Caco-2 (cell line): ENCODE data around the gene BDH1. TPM values are rescaled to one million over a fixed set of nuclear protein-coding genes. Genes with fewer than 3 reads are reported as not detected.

Experiments used
- BruUV-seq: library from RNA; stranded (reverse); fragments of 400-500 nt; replicated peaks from 2 replicates; lab custom pipeline; 2021; lab: Mats Ljungman, UMichigan
- CTCF ChIA-PET: fragments of 300-600 bp; sonication (Branson Sonifier 250); formaldehyde crosslinking; loops from one replicate; lab custom pipeline; 2022; ENCODE audit warnings: antibody characterized with exemption; lab: Charles Lee
- POLR2A ChIA-PET: fragments of 300-600 bp; sonication (Branson Sonifier 250); formaldehyde crosslinking; loops from one replicate; lab custom pipeline; 2022; ENCODE audit warnings: antibody characterized with exemption; lab: Charles Lee
- DNase-seq, 2 experiments: peaks; one replicate each; pipeline versions ENCODE4 v3.0.0 to v3.0.0-alpha.2; 2020 to 2022
- H3K27me3 ChIP-seq: replicated peaks from 2 replicates; pipeline ENCODE4 v1.6.0; 2011; ENCODE audit warnings: low read length; ENCODE audit not compliant: control insufficient read depth, insufficient read depth
- H3K36me3 ChIP-seq: 2 replicates; pipeline ENCODE4 v1.5.1; 2011; ENCODE audit warnings: low read length; ENCODE audit not compliant: control insufficient read depth, insufficient read depth
- H3K4me1 ChIP-seq: fragments of 250-450 bp; sonication (Bioruptor Pico); 2 replicates; pipeline ENCODE4 v1.5.1; 2020; ENCODE audit warnings: mild to moderate bottlenecking
- H3K4me3 ChIP-seq: 2 replicates; pipeline ENCODE4 v1.5.1; 2011; ENCODE audit warnings: low read depth, mild to moderate bottlenecking, control low read depth, low read length
- H3K9me3 ChIP-seq: fragments of 250-450 bp; sonication (Bioruptor Pico); 2 replicates; pipeline ENCODE4 v1.5.1; 2020; ENCODE audit warnings: mild to moderate bottlenecking, moderate library complexity
- H3K27ac Mint-ChIP-seq: one replicate; pipeline ENCODE4 v1.8.0; 2022; ENCODE audit warnings: mixed read lengths; ENCODE audit not compliant: unreplicated experiment
- H3K27me3 Mint-ChIP-seq: one replicate; pipeline ENCODE4 v1.8.0; 2022; ENCODE audit warnings: mixed read lengths; ENCODE audit not compliant: insufficient read depth, unreplicated experiment
- H3K36me3 Mint-ChIP-seq: one replicate; pipeline ENCODE4 v1.8.0; 2022; ENCODE audit warnings: mild to moderate bottlenecking, mixed read lengths; ENCODE audit not compliant: insufficient read depth, unreplicated experiment
- H3K4me1 Mint-ChIP-seq: one replicate; pipeline ENCODE4 v1.8.0; 2022; ENCODE audit warnings: low read depth, mixed read lengths; ENCODE audit not compliant: unreplicated experiment
- H3K4me3 Mint-ChIP-seq: one replicate; pipeline ENCODE4 v1.8.0; 2022; ENCODE audit warnings: mild to moderate bottlenecking, moderate library complexity, mixed read lengths; ENCODE audit not compliant: unreplicated experiment
- H3K9me3 Mint-ChIP-seq: one replicate; pipeline ENCODE4 v1.8.0; 2022; ENCODE audit warnings: mixed read lengths; ENCODE audit not compliant: unreplicated experiment
- CTCF ChIP-seq, 2 experiments: fragments of 200-600 bp in 1 of 2; IDR thresholded peaks; 1 replicate in 1 of 2; 2 replicates in 1 of 2; pipeline versions ENCODE4 v1.5.1 to v1.8.0; 2011 to 2022; ENCODE audit warnings: antibody characterized with exemption in 1 of 2, control low read depth in 1 of 2, inconsistent platforms in 1 of 2, low read depth in 1 of 2, low read length in 1 of 2, mild to moderate bottlenecking in 1 of 2, moderate library complexity in 1 of 2; ENCODE audit not compliant: insufficient read depth in 1 of 2, severe bottlenecking in 1 of 2, unreplicated experiment in 1 of 2
- intact Hi-C: fragments of 100-400 bp; cut with micrococcal nuclease; formaldehyde crosslinking; loops from one replicate; pipeline ENCODE4 v1.10.0; 2022; ENCODE audit not compliant: unreplicated experiment
- total RNA-seq: library from RNA; stranded (reverse); gene quantifications from 2 replicates; pipeline ENCODE4 v1.2.3, GENCODE V29; 2022

Gene BDH1
- total RNA-seq, 1 experiment from 2014 or later = 41.8 TPM

- H3K27me3 Mint-ChIP-seq = no peaks in the 10 kb centered on the region
- Histone ChIP-seq H3K4me3 (peak overlapping the region; percentile 95), H3K27me3 (no peaks in the 10 kb centered on the region), H3K36me3 (no peaks in the 10 kb centered on the region), H3K4me1 (peaks cover 21% of the 10 kb centered on the region), H3K9me3 (no peaks in the 10 kb centered on the region)
- H3K4me1 Mint-ChIP-seq = peaks cover 22% of the 10 kb centered on the region
- no TSS peak for BruUV-seq
- peak; percentile 96 to 97 for DNase-seq
- H3K27ac Mint-ChIP-seq = peak overlapping the region; percentile 74
- intact Hi-C loops = loop anchor here (1.0 to 2.0 kb wide), 3 partner anchors 18 to 43 kb away; no protein-coding TSS in a partner anchor
- no peaks in the 10 kb centered on the region for H3K9me3 Mint-ChIP-seq
- TF ChIP-seq CTCF (IDR thresholded peaks at IDR 0.05; ENCODE audit: insufficient read depth in 1 of 2, low read depth in 1 of 2, low read length in 1 of 2, severe bottlenecking in 1 of 2, unreplicated experiment in 1 of 2) = peak; percentile 53 to 90
- POLR2A ChIA-PET = interaction anchor here (1.0 kb wide), 2 partner anchors 34 to 43 kb away, joined by 3 to 5 read pairs; no protein-coding TSS in a partner anchor
- CTCF ChIA-PET = interaction anchor here (0.6 to 0.7 kb wide), 3 partner anchors 22 to 616 kb away, joined by 3 read pairs; no protein-coding TSS in a partner anchor
- H3K4me3 Mint-ChIP-seq = peak overlapping the region; percentile 80
- peaks cover 12% of the 10 kb centered on the region for H3K36me3 Mint-ChIP-seq
Observed at GRCh38 chr3:197554562-197555280, 1.0 kb downstream of the BDH1 start.

GRCh38 chr3:197554196-197554561 is 1.6 kb downstream of the BDH1 start:
- peaks cover 17% of the 10 kb centered on the region for H3K4me1 Mint-ChIP-seq
- CTCF ChIA-PET = interaction anchor here (0.6 to 0.7 kb wide), 3 partner anchors 22 to 615 kb away, joined by 3 read pairs; no protein-coding TSS in a partner anchor

GRCh38 chr3:197552198-197552597 is 3.6 kb downstream of the BDH1 start:
- H3K4me1 Mint-ChIP-seq = peaks cover 15% of the 10 kb centered on the region
- Histone ChIP-seq H3K9me3 (no peaks in the 10 kb centered on the region), H3K27me3 (no peaks in the 10 kb centered on the region), H3K36me3 (no peaks in the 10 kb centered on the region), H3K4me1 (peaks cover 12% of the 10 kb centered on the region; the same call in 1 of the 2 replicates), H3K4me3 (no peak overlapping the region)
- no peaks in the 10 kb centered on the region for H3K27me3 Mint-ChIP-seq
- H3K27ac Mint-ChIP-seq = no peak overlapping the region
- ChIA-PET CTCF (no interaction called here), POLR2A (no interaction called here)
- DNase-seq = no peak
- H3K9me3 Mint-ChIP-seq = no peaks in the 10 kb centered on the region
- intact Hi-C loops = no loop called here
- no peak overlapping the region for H3K4me3 Mint-ChIP-seq
- H3K36me3 Mint-ChIP-seq = peaks cover 12% of the 10 kb centered on the region
- BruUV-seq = no TSS peak
- no peak for TF ChIP-seq CTCF (IDR thresholded peaks at IDR 0.05; ENCODE audit: insufficient read depth in 1 of 2, low read depth in 1 of 2, low read length in 1 of 2, severe bottlenecking in 1 of 2, unreplicated experiment in 1 of 2)

More at GRCh38 chr3:197554196-197554561, 1.6 kb downstream of the BDH1 start:
- peak overlapping the region; percentile 95 for H3K4me3 ChIP-seq
- no peaks in the 10 kb centered on the region for H3K27me3 ChIP-seq
- H3K27ac Mint-ChIP-seq = peak overlapping the region; percentile 74
- peak overlapping the region; percentile 80 for H3K4me3 Mint-ChIP-seq
- no peaks in the 10 kb centered on the region for H3K27me3 Mint-ChIP-seq
- TF ChIP-seq CTCF (IDR thresholded peaks at IDR 0.05; ENCODE audit: insufficient read depth in 1 of 2, low read depth in 1 of 2, low read length in 1 of 2, severe bottlenecking in 1 of 2, unreplicated experiment in 1 of 2) = no peak
- no peaks in the 10 kb centered on the region for H3K9me3 ChIP-seq
- no peak for DNase-seq
- no peaks in the 10 kb centered on the region for H3K36me3 ChIP-seq
- POLR2A ChIA-PET = no interaction called here
- peaks cover 12% of the 10 kb centered on the region for H3K36me3 Mint-ChIP-seq
- intact Hi-C loops = loop anchor here (2.0 kb wide), 2 partner anchors 19 to 33 kb away; no protein-coding TSS in a partner anchor
- no TSS peak for BruUV-seq
- peaks cover 16% of the 10 kb centered on the region for H3K4me1 ChIP-seq
- no peaks in the 10 kb centered on the region for H3K9me3 Mint-ChIP-seq
